ENCODE measurements around the gene CRYAB.
A peak's percentile ranks its signal among the peaks of the same experiment; 100 is the strongest.

DNA sequence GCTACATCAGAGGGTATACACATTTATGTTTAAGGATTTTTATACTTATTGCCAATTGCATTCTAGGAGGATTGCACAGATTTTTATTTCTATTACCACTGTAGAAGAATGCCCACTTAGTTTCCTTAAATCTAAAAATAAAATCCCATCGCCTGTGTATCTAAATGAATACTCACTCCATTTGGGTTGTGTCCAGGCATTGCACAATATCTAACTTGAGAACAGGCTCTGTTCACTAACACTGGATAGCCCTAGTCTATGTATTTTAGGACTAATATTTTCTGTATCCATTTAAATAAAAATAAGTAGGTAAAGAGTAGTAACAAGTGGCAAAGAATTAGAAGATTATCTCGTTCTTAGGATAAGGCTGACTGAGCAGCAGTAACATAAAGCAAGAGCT, 11.2 kb upstream of the CRYAB start:
- TF ChIP-seq, protein P1, sequence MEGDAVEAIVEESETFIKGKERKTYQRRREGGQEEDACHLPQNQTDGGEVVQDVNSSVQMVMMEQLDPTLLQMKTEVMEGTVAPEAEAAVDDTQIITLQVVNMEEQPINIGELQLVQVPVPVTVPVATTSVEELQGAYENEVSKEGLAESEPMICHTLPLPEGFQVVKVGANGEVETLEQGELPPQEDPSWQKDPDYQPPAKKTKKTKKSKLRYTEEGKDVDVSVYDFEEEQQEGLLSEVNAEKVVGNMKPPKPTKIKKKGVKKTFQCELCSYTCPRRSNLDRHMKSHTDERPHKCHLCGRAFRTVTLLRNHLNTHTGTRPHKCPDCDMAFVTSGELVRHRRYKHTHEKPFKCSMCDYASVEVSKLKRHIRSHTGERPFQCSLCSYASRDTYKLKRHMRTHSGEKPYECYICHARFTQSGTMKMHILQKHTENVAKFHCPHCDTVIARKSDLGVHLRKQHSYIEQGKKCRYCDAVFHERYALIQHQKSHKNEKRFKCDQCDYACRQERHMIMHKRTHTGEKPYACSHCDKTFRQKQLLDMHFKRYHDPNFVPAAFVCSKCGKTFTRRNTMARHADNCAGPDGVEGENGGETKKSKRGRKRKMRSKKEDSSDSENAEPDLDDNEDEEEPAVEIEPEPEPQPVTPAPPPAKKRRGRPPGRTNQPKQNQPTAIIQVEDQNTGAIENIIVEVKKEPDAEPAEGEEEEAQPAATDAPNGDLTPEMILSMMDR (IDR thresholded peaks at IDR 0.05): no peak
- TF ChIP-seq POLR2A (IDR thresholded peaks at IDR 0.05) (no peak), POLR2AphosphoS5 (IDR thresholded peaks at IDR 0.05) (peak; percentile 83)

Measured in prostate gland (tissue), 2 donors.